ENCODE results near the gene NUMB.

- TF ChIP-seq CTCF (IDR thresholded peaks at IDR 0.05; ENCODE audit: low read depth, low read length, missing input control) (no peak), ZBTB33 (IDR thresholded peaks at IDR 0.05) (no peak), HNF4A (conservative IDR thresholded peaks at IDR 0.05) (no peak), JUND (IDR thresholded peaks at IDR 0.05) (no peak), NR2F2 (IDR thresholded peaks at IDR 0.05) (no peak), MAX (IDR thresholded peaks at IDR 0.05) (no peak), GABPA (IDR thresholded peaks at IDR 0.05 in 1 of 2, conservative IDR thresholded peaks at IDR 0.05 in 1 of 2) (no peak), YY1 (IDR thresholded peaks at IDR 0.05) (no peak), TAF1 (conservative IDR thresholded peaks at IDR 0.05) (no peak), RAD21 (IDR thresholded peaks at IDR 0.05) (no peak), SP1 (IDR thresholded peaks at IDR 0.05) (no peak), EGR1 (IDR thresholded peaks at IDR 0.05; ENCODE audit: low read depth in 2 of 2) (no peak), RXRA (IDR thresholded peaks at IDR 0.05) (no peak)
These were observed 16.6 kb upstream of the NUMB start for GRCh38 chr14:73474952-73475351.
